ENCODE data around the gene NUDT19.
"Not testable (repeated sequence)": the region's sequence is repeated elsewhere in the genome, so short reads cannot be mapped to it uniquely, and the experiment has no call there.

DNA sequence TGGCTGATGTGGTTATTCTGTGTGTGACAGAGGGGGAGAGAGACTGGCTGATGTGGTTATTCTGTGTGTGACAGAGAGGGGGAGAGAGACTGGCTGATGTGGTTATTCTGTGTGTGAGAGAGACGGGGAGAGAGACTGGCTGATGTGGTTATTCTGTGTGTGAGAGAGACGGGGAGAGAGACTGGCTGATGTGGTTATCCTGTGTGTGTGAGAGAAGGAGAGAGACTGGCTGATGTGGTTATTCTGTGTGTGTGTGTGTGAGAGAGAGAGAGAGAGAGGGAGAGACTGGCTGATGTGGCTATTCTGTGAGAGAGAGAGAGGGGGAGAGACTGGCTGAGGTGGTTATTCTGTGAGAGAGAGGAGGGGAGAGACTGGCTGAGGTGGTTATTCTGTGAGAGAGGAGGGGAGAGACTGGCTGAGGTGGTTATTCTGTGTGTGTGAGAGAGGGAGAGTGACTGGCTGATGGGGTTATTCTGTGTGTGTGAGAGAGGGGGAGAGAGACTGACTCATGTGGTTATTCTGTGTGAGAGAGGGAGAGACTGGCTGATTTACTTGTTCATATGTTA lies 55.1 kb downstream of the NUDT19 start:
- TF ChIP-seq, protein P1, sequence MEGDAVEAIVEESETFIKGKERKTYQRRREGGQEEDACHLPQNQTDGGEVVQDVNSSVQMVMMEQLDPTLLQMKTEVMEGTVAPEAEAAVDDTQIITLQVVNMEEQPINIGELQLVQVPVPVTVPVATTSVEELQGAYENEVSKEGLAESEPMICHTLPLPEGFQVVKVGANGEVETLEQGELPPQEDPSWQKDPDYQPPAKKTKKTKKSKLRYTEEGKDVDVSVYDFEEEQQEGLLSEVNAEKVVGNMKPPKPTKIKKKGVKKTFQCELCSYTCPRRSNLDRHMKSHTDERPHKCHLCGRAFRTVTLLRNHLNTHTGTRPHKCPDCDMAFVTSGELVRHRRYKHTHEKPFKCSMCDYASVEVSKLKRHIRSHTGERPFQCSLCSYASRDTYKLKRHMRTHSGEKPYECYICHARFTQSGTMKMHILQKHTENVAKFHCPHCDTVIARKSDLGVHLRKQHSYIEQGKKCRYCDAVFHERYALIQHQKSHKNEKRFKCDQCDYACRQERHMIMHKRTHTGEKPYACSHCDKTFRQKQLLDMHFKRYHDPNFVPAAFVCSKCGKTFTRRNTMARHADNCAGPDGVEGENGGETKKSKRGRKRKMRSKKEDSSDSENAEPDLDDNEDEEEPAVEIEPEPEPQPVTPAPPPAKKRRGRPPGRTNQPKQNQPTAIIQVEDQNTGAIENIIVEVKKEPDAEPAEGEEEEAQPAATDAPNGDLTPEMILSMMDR (IDR thresholded peaks at IDR 0.05; ENCODE audit: low read depth, low read length), result not testable (repeated sequence)
- TF ChIP-seq MYC (IDR thresholded peaks at IDR 0.05; ENCODE audit: low read depth, low read length); POLR2A (IDR thresholded peaks at IDR 0.05; ENCODE audit: extremely low read depth, insufficient read length): not testable (repeated sequence)
